HG02610 (cell line): ENCODE data around the gene RAD52.

Experiments
- ATAC-seq: cut with Tn5 transposase; IDR thresholded peaks from one replicate; pipeline ENCODE4 v1.9.1; 2021; ENCODE audit warnings: mild to moderate bottlenecking, moderate library complexity; ENCODE audit not compliant: unreplicated experiment

The RAD52 gene

DNA sequence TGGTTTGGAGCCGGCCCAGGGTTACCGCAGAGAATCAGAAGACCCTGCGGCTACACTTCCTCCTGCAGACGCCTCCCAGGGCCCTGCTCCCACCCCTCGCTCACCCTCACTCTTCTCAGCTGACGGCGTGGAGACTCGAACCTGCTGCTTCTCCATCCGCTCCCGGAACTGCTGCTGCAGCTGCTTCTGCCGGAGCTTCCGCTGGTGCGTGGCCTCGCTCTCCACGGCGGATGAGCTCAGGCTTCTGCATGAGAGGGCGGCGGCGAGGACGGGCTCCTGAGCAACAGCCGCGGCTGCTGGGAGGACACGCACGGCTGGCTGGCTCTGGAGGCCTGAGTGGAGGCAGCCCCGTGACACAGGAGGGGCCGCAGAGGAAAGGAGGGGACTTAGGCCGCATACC is 33.3 kb downstream of the RAD52 start:
- no peak for ATAC-seq

DNA sequence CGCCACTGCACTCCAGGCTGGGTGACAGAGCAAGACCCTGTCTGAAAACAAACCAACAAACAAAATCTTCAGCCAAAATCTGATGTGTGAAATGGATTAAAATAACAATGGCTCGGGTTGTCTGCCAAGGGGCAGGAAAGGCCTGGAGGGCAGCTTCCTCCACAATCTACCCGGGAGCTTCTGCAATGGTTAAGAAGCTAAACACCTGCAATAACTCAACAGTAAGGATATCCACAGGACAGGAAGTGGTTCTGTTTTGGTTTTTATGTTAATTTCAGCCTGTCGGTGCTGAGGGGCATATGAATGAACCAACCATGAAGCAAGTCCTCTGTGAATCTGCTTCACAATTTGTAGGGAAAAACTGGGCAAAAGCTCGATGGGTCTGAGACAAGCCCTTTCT is 34.4 kb downstream of the RAD52 start:
- no peak for ATAC-seq

DNA sequence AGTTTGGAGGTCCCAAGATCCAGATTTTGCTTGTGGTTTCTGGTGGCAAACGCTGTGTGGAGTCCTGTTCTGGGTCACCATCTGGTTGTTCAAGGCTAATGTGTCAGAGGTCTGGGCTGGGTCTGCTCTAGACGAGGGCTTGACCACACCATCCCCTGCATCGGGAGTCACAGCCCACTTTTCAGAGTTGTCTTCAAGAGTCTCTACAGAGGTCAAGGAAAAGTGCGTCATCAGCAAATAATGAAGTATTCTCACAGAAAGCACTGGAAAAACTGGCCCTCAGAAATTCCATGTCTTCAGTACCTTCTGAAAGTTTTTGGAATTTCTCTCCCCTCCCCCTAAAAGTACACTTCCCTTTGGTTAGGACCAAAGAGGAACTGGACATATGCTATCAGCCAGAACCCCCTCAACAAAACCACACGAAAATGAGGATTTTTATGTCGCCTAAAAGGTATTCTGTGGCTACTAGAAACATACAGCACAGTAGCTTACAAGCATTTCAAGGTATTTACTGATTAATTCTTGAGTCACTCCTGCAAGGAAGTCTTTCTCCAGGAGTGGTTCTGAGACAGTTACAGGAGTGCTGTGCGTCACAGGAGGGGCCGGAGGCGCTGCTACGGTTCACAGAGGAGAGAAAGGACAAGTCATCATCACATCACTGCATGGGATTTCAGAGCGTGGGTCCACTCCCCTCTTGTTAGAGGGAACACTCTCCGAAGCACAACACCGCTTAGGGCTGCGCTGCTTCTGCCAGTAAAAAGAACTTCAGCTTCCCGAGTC is 35.4 kb downstream of the RAD52 start:
- no peak for ATAC-seq

DNA sequence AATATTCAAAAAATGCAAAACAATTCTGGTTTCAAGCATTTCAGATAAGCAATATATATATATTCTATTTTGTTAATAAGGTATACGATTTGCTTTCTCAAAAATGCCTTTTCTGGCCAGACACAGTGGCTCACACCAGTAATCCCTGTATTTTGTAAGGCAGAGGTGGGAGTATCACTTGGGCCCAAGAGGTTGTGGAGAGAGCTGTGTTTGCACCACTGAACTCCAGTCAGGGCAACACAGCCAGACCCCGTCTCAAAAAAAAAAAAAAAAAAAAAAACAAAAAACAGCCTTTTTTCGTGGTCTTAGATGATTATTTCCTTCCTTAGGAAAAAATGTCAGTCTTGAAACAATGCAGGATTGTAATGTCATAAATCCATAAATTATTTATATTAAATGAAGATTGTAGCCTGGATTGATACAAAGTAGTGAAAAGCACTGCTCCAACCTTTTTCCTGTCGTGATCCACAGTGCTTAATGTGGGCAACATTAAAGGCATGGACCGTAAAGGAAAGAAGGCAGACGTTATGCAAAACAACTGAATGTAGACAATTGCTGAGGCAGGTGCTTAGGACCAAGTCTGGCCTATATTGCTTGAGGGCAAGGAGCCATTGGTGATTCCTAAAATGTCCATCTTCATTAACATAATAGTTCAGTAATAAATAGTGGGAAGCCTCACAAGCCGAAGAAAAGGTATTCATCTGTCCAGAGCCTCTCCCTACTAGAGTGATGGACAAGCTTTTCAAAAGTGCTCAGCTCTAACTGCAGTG is 36.8 kb downstream of the RAD52 start:
- no peak for ATAC-seq

DNA sequence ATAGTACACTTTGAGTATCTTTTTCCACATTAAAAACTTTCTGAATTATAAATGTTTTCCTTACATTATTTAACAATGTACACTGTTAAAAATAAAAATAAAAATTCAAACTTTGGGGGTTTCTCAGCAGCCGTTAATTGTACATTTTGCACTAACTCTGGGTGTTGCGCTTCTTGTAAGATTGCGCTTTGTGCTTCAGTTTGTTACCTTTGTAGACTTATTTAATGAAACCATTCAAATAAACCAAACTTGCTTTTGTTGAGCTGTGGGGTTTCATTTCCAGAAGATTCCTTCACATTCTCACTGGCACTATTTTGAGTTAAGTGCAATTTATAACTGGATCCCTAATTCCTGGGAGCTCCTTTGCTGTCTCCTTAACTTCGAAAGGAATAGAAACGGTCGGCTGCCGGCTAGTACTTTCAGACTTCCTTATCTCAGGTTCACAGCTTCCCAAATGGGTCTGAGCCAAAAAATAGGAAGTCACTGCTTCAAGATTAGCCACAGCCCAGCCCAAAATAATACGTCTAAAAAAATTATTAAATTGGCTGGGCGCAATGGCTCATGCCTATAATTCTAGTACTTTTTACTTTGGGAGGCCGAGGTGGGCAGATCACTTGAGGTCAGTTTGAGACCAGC is 38.2 kb downstream of the RAD52 start:
- ATAC-seq: no peak

DNA sequence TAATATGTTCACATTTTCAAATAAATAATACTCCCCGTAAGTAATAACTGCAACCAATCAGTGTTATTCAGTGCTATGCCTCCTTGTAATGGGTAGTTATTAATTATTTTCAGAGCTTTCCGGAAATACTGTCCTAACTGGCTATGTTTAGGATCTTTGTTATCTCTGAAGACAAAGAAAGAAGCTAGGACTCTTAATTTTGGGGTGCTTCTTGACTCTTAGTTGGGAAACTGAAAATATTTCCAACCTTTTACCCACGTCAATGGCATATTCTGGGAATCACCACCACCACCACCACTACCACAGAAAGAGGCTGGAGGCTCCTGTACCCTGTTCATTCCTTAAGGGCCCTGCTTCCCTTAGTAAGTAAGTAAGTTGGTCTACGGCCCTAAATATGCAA is 39.1 kb downstream of the RAD52 start:
- no peak for ATAC-seq

DNA sequence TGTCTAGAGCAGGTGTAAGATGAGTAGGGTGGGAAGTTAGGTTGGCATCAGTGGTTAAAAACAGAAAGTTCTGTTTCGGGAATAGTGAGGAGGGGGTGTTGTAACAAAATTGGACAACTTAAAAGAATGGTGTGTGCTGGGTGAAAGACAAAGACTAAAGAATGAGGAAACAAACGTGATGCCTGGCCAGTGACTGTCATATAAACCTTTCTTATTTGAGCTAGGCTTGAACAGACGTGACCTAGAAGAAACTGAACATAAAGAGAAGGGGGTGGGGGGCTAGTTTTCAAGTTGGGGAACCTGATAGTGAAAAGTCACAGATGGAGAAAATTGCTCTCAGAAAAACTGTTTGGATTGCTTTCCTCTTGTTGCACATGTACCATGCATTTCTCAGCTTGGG is 39.6 kb downstream of the RAD52 start:
- no peak for ATAC-seq

DNA sequence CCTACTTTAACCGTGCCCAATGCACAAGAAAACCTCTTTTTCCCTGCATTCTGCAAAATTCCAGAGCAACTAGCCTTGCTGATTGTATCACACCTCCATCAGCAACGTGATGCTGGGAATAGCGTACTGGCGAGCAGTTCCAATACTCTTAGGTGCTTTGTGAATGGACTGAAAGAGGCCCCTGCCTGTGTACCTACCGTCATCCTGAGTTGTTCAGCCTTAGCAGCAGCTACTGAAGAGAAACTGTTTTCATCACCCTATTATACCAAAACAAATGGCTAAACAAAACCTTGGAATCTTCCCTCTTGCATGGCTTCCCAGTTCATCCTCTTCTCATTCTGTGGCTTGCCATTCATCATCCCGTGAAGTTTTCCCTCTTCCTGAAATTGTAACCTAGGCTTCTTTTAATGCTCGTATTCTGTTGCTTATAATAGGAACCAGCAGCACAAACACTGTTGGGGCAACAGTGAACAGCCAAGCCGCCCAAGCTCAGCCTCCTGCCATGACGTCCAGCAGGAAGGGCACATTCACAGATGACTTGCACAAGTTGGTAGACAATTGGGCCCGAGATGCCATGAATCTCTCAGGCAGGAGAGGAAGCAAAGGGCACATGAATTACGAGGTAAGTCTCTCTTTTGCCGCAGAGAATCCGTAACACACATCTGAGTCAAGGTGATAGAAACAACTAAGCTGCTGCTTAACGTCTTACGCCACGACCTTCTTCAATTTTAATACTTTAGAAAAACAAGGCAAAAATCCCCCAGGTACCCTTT is 41.9 kb downstream of the RAD52 start:
- ATAC-seq: no peak

DNA sequence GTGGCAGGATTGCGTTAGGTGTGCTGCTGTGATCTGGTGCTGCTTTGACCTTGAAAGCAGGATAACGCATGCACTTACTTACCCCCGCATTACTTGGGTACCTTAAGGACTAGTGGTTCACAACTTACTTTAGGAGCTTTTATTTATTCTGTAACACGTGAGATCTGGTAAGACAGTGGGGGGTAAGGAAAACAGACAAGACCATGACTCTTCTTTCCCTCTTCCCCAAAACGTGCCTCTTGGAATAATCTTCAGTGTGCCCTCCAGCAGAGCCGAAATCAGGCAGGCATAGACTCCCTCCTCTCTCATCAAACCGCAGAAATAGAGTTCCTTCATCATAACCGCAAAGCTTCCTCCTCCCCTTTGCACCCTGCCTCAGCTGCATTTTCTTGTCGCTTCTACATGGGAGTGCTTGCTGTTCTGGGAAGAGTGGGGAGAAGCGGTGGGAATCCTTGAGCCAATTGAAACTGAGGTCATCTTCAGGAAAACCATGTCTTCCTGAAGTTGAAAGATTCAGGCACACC is 43.4 kb downstream of the RAD52 start:
- ATAC-seq: no peak

DNA sequence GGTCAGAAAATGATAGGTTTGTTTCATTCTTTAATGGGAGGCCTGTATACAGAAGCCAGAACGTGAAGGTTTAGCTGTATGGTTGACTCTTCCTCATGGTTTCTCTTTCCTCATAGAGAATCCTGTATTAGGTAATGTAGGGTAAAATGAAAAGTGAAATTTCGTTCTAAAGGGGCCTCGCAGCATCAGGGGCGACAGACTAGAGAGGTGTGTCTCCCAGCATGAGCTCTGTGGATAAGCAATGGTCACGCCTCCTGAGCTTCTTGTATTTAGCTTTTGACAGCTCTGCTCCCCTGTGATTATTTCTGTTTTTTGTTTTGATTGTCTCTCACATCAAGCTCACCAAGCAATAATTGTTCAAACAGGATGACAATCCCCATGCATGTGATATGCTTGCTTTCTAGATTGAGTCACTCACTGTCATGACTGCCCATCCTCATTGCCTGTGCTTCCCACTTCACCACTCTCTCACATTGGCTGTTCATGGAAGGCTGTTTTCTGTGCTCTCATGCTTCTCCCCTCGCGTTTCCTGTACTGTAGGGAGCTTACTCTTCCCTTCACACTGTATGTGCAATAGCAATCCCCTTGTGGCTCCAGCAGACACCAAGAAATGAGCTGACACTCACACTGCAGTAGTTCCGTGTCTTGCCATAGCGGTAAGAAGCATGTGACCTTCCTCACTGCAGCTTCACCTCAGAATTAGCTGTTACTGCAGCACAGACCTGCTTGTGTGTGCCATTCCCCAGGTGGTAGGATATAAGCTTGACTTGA is 44.0 kb downstream of the RAD52 start:
- ATAC-seq: no peak

DNA sequence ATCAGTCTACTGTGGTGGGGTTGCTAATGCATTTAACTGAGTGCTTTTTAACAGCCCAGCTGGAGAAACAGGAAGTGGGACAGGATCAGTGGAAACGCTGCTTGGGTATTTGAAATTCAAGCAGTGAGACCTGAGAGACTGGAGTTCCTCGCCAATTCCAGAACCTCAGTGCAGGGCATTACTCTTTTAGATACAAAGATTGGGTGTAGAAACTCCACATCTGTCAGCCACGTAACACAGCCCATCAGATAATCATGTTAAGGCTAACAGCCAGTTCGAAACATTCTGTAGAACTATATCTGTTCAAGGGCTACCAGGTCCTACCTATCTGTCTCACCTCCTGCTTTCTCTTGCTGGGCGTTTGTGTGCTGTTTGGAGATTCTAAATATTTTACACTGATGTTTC is 45.5 kb downstream of the RAD52 start:
- ATAC-seq: no peak

DNA sequence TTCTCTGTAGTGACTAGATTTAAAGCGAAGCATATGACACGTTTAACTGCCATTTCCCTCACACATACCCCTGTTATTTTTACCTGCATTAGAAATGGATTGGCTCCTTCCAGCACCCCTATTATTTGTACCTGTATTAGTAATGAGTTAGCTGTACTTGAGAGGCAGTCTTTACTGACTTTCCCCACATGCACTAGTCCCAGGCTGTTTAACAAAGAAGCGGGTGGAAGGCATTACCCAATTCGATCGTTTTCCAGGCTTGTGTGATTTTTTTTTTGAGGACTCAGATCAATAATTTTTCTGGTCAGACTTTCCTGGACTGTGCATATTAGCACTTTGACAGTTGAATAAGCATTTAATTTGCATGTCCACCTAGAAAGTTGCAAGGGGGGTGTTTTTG is 46.4 kb downstream of the RAD52 start:
- ATAC-seq: no peak

DNA sequence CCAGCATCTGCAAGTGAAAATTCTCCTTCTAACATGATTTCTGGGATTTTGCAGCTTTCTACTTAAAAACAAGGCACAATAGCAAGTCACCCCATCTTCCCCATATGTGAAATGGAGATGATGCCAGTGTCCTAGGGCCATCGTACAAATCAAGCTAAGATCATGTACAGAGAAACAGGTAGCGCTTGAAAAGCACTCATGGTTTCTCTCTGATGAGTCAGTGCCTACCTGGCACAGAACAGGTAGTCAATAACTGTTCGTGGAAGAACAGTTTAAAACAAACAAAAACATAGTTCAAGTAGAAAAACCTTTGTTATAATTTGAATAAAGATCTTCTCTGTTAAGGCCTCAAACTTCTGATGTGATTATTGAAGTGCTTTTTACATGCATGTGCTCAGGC is 46.9 kb downstream of the RAD52 start:
- no peak for ATAC-seq

DNA sequence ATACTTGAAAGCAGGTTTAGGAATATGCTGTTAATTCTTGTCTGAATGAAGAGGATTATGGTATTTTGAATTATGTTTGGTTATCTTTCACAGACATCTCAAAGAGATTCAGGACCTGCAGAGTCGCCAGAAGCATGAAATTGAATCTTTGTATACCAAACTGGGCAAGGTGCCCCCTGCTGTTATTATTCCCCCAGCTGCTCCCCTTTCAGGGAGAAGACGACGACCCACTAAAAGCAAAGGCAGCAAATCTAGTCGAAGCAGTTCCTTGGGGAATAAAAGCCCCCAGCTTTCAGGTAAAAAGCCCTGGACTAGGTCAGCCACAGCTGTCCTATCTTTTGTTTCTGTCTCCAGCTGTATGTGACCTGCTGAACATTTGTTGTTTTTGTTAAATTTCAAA is 52.1 kb downstream of the RAD52 start:
- no peak for ATAC-seq

DNA sequence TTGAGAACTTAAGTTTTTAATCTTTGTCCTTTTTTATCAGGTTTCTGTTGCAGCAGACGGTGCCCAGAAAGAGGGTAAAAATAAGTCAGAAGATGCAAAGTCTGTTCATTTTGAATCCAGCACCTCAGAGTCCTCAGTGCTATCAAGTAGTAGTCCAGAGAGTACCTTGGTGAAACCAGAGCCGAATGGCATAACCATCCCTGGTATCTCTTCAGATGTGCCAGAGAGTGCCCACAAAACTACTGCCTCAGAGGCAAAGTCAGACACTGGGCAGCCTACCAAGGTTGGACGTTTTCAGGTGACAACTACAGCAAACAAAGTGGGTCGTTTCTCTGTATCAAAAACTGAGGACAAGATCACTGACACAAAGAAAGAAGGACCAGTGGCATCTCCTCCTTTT is 53.5 kb downstream of the RAD52 start:
- ATAC-seq: no peak

DNA sequence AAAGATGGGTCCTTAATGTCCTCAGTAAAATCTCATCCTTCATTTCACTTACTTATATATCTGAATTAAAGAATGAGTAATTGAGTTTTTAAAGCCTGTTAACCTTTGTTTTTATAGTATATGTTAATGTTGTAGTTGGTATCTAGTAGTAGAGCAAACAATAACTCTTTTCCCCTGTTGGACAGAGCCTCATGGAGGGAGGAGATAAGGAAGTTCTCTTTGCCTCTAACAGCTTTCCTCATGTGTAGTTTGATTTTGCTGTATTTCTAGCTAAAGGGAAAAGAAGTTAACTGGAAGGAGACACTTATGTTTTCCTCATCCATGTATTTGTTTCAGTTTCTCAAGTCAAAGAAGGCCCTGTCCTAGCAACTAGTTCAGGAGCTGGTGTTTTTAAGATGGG is 55.3 kb downstream of the RAD52 start:
- ATAC-seq: no peak

DNA sequence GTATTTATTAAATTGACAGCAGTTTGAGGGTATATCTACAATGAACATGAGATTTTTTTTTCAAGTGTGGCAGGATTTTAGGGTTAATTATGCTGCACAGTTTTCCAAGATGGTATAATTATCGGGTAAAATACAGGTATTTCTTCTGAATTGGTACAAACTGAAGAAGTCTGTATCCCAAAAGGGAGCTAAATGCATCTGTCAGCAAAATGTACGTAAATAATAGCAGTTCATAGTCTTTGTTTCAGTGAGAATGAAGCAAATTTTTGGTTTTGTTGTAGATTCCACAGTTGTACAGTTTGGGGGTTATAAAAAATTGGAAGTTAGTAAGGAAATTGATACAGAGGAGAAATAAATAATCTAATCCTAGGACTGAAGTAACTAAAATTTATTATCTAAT is 63.3 kb downstream of the RAD52 start:
- no peak for ATAC-seq

DNA sequence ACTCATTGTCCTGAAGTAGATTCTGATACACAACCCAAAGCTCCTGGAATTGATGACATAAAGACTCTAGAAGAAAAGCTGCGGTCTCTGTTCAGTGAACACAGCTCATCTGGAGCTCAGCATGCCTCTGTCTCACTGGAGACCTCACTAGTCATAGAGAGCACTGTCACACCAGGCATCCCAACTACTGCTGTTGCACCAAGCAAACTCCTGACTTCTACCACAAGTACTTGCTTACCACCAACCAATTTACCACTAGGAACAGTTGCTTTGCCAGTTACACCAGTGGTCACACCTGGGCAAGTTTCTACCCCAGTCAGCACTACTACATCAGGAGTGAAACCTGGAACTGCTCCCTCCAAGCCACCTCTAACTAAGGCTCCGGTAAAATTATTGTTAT is 63.8 kb downstream of the RAD52 start:
- no peak for ATAC-seq

DNA sequence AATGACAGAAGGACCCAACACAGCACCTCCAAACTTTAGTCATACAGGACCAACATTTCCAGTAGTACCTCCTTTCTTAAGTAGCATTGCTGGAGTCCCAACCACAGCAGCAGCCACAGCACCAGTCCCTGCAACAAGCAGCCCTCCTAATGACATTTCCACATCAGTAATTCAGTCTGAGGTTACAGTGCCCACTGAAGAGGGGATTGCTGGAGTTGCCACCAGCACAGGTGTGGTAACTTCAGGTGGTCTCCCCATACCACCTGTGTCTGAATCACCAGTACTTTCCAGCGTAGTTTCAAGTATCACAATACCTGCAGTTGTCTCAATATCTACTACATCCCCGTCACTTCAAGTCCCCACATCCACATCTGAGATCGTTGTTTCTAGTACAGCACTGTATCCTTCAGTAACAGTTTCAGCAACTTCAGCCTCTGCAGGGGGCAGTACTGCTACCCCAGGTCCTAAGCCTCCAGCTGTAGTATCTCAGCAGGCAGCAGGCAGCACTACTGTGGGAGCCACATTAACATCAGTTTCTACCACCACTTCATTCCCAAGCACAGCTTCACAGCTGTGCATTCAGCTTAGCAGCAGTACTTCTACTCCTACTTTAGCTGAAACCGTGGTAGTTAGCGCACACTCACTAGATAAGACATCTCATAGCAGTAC is 64.6 kb downstream of the RAD52 start:
- ATAC-seq: no peak

DNA sequence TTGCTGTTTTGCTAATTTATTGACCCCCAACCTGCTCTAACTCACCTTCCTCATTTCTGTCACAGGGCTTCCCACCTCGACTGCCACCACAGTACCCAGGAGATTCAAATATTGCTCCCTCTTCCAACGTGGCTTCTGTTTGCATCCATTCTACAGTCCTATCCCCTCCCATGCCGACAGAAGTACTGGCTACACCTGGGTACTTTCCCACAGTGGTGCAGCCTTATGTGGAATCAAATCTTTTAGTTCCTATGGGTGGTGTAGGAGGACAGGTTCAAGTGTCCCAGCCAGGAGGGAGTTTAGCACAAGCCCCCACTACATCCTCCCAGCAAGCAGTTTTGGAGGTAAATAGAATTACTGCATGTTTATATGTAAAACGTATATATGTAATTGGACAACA is 68.8 kb downstream of the RAD52 start:
- ATAC-seq: no peak
